GM12872 (cell line): ENCODE results near the gene JAKMIP1.

Source experiments
- TF ChIP-seq, protein P1 (sequence below): IDR thresholded peaks from 3 replicates; pipeline ENCODE4 v1.5.1; 2011; ENCODE audit warnings: low read depth, mild to moderate bottlenecking, low read length, moderate library complexity; ENCODE audit not compliant: insufficient read depth

The JAKMIP1 gene

DNA sequence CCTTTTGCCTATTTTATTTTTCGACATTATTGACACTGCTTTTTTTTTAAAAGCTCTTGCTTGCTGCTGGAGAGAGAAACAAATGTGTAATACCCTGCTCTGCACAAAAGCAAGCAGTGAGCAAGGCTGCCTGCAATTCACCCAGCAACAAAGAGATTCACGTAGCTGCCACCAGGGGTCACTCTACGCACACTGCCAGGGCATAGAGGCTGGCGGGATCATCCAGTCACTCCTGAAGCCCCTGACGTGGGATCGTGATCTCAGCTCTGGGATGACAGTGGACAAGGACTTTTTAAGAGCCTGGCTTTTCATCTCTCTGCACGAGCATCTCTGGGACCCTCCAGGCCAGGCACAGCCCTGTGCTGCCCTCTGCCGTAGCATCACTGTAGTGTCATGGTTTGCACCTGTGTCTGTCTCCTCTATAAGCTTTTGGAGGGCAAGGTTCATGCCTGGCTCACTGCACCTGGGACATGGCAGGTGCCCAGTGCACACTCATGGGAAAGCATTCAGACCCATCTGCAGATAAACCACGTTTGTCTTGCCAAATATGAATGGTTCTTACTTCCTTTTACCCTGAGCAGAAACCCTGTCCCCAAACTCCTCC is 201.9 kb downstream of the JAKMIP1 start:
- TF ChIP-seq, protein P1, sequence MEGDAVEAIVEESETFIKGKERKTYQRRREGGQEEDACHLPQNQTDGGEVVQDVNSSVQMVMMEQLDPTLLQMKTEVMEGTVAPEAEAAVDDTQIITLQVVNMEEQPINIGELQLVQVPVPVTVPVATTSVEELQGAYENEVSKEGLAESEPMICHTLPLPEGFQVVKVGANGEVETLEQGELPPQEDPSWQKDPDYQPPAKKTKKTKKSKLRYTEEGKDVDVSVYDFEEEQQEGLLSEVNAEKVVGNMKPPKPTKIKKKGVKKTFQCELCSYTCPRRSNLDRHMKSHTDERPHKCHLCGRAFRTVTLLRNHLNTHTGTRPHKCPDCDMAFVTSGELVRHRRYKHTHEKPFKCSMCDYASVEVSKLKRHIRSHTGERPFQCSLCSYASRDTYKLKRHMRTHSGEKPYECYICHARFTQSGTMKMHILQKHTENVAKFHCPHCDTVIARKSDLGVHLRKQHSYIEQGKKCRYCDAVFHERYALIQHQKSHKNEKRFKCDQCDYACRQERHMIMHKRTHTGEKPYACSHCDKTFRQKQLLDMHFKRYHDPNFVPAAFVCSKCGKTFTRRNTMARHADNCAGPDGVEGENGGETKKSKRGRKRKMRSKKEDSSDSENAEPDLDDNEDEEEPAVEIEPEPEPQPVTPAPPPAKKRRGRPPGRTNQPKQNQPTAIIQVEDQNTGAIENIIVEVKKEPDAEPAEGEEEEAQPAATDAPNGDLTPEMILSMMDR: peak; percentile 98

DNA sequence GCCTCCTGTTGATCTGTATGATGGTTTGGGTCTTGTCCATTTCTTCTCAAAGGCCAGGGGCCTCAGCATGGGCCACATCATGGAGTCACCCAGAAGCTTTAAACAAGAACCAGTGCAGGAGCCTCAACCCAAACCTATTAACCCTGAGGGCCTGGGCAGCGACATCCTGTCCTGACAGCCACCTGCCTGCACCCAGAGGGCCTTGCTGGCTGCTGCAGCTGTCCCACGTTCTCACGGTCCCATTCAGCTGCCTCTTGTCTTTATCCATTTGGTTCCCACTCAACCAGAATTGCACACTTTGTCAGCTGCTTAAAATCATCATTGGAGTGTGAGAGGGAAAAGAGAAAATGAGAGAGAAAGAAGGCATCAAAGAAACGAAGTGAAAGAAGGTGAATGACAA is 203.7 kb downstream of the JAKMIP1 start:
- TF ChIP-seq, protein P1: no peak

DNA sequence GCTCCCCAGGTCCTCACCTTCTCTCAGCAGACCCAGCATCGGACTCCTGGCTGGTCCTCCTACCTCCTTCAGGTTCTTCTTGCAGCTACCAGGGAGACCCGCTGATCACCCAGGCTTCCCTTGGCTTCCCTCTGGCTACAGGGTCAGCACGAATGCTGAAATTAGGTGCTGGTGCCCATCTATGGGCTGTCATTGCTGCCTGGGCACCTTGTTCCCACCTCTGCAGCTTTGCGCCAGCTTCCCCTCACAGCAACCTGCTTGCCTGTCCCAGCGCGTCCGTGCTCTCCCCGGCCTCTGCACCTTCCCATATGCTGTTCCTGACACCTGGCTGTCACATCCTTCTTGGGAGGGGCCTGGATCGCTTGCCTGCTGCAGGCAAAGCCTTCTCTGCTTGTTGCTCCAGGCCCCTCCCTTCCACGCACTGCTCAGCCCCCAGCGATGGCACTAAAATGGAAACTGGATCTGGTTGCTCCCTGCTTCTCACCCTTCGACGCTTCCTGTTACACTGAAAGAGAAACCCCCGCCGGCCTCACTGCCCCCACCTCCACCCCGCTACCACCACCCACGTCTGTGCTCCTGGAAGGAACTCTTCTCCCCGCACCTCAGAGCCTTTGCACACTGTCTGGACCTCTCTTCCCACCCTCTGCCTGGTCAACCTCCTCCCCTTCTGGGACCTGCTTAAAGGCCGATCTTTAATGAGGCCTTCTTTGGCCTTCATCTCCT is 204.3 kb downstream of the JAKMIP1 start:
- TF ChIP-seq, protein P1: no peak

DNA sequence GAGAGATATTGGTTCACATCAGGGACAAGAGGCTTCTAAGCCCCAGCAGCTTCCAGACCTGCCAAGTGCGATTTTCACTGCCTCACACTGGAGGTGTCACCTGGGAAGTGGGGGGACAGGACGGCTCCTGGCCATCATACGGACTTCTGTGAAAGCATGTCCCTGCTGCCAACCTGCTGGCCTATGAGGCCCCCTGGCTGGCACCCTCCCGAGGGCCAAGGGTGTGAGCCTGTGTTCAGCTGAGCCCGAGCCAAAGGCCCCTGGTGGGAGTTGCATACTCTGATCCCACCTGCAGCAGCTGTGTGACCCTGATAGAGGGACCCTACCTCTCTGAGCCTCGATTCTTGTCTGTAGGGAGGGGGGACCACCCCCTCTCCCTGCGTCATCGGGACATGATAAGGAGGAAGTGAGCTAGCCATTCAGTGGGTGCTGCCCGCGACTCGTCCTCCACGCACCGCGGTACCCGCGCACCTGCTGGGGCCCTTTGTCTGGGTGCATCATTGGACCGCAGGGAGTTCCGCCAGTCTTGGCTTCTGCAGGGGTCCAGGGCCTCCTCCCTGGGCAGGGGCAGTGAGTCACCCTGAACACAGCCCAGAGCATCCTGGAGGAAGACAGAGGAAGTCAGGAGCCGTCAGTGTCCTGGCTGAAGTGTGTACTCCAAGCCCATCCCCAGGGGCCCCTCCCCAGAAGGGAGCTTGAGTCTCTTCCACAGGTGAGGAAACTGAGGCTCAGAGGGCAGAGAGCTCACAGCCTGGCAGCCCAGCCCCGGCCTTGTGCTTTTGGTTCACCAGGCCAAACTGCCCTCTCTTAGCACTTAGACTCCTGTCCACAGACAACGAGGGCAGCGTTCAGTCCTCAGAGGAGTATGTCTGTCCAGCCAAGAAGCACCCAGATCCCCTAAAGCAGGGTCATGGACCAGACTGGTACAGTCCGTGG is 206.2 kb downstream of the JAKMIP1 start:
- TF ChIP-seq, protein P1: no peak

DNA sequence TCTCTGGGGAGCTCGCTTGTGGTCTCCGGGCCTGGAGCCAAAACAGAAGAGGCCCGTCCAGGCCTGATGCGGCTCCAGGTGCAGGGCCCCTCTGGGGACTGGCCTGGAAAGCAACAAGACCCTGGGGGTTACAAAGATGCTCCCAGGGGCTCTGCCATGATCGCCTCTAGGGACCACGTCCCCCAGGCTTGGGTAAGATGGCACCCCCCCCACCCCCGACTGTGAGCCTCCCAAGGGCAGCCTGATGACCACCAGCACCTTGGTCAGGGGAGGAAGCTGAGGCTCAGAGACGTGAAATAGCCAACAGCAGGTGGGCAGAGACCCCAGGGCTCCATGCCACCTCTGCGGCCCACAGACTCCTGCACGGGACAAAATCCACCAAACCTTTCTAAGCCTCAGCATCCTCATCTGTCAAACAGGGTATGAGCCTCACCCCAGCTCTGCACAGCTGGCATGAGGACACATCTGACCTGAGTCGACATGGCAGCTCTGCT is 207.5 kb downstream of the JAKMIP1 start:
- TF ChIP-seq, protein P1: no peak

DNA sequence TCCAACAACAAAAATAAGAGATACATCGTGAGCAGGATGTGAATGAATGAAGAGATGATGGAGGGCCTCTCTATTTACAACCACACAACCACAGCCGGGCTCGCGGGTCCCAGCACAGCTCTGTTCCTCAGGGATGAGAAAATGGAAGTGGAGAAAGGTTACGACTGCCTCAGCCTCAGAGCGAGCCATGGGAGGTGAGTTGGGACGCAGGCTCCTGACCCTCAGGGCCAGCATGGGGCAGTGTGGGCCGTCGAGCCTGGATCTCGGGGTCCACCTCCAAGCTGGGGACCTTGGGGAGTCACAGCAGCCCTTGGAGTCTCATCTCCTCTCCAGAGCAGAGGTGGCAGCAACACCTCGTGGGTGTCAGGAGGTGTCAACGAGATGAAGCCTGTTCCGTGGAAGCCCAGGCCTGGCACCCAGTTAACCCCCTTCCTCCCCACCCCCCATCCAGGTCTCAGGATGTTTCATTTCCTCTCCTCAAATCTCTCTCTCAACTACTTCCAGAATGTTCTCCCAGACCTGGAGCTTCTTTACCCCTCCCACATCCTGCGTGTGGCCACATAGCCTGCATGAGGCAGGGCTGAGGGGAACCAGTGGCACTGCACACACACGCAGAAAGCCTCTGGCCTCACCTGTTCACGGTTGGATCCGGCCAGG is 208.1 kb downstream of the JAKMIP1 start:
- TF ChIP-seq, protein P1: no peak
